GM18907 (cell line): ENCODE data around the gene RBM17.
"Not testable (repeated sequence)": the region's sequence is repeated elsewhere in the genome, so short reads cannot be mapped to it uniquely, and the experiment has no call there.

Experiments
- ATAC-seq: cut with Tn5 transposase; IDR thresholded peaks from one replicate; pipeline ENCODE4 v1.9.1; 2021; ENCODE audit warnings: mild to moderate bottlenecking, moderate library complexity; ENCODE audit not compliant: unreplicated experiment

The RBM17 gene

DNA sequence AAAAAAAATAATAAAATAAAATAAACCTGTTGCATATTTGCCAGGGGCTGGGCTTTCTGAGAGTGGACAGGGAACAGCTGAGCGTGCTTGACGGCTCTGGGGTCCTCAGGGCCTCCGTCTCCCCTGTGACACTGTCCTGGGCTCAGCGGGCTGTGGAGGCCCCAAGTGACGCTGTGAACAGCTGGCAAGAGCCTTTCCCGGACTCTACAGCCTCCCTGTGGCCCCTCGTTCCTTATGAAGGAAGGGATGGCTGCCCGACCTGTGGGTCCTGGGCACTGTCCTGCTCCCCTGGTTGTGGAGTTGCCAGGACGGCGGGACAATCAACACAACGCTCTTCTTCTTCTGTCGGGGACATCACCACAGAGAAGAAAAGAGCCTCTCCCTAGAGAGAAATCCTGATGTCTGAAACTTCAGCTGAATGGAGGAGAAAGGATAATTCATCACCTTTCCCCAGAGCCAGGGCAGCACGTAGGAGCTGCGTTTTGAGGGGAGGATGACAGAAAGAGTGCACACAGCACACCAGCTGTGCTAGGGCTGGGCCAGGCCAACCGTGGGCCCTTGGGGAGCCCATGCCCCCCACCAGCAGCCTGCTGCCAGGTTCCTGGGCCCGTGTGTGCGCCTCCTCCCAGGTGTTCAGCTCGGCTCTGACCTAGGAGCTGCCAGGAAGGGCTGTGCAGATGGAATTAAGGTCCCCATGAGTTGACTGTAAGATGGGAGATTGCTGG, 45.4 kb downstream of the RBM17 start:
- ATAC-seq: no peak

DNA sequence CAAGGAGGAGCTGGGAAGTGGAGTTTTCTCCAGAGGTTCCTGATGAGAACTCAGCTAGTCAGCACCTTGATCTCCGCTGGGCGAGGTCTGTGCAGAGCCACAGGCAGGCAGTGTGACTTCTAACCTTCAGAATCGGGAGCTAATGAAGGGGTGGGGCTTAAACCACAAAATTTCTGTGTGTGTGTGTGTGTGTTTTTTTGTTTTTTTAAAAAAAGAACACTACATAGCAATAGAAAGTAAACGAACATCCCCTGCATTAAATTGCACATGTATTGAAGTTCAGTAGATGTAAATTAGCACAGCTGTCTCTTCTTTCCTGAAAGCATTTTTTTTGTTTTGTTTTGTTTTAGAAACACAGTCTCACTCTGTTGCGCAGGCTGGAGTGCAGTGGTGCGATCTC, 46.2 kb downstream of the RBM17 start:
- ATAC-seq: peak; percentile 38

DNA sequence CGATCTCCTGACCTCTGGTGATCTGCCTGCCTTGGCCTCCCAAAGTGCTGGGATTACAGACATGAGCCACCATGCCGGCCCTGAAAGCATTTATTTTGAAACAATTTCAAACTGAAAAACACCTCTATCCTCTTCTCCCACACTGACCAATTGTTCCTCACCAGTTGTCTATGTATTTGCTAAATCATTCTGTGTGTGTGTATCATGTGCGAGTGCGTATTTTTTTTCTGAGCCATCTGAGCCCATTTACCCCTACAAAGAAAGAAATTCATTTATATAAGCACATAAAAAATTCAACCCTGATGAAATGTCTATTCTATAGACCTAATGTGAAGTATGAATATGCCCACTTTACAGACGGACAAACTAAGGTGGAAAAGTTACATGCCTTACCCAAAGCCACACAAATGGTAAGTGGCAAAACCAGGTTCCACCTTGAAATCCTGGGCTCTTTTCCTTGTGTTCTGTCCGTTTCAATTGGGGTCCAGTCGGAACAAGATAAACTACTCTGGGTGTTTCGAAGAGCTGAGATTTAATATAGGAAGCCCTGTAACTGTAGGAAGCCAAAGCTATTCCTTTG, 46.8 kb downstream of the RBM17 start:
- no peak for ATAC-seq

DNA sequence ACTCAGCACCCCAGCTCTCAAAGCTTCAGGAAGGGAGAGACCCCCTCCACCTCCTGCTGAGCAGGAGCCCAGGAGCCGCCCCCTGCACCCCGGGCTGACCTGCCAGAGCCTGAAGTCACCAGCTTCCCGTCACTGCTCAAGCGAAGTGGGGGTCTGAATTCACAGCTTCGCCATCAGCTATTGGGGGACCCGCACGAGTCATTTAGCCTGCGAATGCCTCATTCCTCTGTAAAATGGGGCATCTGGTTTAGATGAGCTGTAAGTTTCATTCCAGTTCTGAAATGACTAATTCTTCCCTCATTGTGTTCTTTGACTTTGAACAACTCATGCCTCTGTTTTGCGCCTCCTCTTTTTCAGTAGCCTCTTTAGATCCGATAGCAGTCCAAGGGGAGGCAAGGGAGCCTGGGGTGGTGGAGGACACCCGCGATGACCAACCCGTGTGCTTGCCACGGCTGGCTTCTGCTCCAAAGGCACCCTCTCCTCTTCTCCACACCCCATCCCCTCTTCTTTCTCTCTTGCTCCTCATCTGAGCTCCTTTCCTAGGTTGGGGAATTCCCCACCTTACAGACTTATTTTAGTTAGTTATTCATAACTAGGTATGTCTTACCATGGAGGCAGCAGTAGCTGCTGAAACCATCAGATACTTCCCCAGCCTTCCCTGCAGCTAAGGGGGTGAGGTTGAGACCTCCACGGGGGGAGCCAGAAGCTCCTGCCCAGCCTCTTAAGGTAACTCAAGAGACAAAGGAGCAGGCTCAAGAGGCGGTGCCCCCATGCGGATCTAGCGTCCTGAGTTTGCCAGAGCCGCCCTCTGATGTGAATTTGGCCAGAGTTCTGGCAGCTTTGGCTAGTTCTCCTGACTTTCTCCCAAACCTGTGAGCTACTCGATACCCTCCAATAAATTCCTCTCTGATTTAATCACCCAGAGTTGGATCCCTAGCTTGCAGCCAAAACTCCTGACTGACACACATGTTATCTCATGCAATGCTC, 47.7 kb downstream of the RBM17 start:
- peak; percentile 43 for ATAC-seq

DNA sequence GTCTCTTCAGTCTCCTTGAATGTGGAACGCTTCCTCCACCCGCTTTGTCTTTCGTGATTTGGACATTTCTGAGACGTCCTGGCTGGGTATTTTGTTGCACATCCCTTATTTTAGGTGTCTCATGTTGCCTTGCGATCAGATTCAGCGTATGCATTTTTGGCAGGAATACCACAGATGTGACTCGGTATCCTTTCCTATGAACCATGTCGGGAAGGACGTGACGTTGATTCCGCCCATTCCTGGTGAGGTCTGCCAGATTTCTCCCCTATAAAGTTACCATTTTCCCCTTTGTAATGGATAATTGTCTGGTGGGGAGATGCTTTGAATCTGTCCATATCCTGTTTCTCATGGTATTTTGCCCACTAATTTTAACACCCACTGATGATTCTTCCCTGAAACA, 49.6 kb downstream of the RBM17 start:
- ATAC-seq: no peak

DNA sequence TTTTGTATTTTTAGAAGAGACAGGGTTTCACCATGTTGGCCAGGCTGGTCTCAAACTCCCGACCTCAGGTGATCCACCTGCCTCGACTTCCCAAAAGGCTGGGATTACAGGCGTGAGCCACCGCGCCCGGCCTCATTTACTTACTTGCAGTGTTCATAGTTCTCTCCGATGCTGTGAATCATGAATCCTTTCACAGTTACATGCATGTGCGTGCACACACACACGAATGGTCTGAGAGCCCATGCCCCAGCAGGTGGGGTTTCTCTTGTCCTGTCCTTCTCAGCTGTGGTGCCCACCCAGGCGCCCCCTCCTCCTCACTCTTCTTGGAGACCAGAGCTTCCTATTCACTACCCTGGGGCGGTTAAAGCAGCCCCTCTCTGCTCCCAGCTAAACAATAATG, 50.6 kb downstream of the RBM17 start:
- ATAC-seq: no peak

DNA sequence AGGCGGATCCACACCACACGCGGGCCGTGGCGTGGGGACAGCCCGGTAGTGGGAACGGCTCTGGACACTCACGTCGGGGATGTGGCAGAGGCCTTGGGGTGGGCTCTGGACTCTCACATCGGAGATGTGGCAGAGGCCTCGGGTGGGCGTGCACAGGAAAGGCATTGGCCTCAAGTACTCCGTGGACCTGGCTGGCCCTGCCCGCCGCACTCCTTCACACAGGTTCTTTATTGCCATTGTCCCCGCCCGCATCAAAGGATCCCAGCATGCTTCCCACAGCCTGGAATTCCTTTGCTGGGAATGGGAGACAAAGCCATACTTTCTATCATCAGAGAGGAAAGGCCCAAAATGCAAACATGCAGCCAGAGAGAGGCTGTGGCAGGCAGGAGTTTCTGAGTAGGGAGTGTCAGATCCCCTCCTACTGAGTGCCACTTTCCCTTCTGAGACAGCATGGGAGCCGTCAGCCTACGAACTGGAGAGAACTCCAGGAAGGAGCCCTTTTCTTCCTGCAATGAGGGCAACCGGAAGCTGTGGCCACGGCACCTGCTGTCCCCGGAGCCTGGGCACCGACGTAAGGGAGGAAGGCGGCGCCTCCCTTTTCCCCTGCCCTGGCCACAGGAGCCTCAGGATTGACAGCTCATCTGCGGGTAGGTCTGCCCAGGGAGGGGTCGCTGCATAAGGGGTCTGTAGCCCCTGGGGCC, 51.5 kb downstream of the RBM17 start:
- no peak for ATAC-seq

DNA sequence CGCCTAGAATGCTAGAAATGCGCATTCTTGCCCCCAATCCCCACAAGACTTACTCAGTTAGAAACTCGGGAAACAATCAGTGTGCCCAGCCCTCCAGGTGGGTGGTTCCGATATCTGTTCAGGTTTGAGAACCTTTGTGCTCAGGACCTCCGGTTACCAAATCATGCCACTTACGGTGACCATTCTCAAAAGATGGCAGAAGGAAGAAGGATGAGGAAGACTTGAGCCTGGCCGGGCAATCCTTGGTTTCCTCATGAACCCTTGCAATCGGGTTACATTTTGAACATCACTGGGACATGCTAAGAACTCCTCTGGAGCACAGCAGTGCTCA, 52.1 kb downstream of the RBM17 start:
- ATAC-seq: peak; percentile 2

DNA sequence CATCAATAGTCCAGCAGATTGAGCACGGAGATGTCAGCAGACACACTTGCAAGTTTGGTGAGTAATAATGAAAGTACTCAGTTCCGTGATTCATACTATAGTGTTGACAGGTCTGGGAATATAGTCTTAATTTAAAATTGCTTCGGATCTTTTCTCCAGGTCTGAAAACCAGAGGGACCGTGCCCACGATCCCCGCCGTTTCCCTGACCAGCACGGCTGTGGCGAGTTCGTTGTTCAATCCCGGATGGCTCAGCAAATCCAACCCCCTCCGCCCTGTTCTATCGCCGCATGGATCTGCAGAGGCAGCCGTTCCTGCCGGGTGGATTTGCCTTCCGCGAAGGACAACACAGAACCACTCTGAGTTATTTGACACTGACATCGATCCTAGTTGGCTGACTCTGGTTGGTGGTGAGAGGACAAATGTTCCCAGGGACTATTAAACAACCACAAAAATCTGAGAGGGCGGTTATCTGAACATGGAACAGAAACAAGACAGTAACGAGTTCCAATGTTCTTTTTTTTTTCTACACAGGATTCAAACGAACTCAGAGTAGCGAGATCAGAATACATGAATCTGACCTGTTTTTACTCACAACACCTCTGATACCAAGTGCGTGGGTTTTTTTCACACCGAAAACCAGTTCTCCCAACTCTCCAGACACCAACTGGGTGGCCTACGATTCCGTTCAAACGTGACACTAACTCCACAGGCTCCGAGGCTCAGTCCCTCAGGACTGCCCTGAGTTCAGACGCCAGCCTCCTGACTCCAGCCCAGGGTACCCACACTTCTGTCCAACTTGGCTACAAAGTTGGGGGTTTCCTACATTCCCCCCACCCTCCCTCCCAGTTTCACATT, 52.7 kb downstream of the RBM17 start:
- ATAC-seq: peak; percentile 66

DNA sequence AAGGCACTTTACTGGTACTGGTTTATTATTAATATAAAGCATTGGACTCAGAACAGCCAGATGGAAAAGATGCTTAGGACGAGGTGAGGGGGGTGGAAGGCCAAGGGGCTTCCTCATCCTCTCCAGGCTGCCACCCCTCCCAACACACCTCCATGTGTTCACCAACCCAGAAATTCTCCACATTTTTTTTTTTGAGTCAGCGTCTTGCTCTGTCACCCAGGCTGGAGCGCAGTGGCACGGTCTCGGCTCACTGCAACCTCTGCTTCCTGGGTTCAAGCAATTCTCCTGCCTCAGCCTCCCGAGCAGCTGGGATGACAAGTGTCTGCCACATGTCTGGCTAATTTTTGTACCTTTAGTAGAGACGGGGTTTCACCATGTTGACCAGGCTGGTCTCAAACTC, 53.4 kb downstream of the RBM17 start:
- not testable (repeated sequence) for ATAC-seq

DNA sequence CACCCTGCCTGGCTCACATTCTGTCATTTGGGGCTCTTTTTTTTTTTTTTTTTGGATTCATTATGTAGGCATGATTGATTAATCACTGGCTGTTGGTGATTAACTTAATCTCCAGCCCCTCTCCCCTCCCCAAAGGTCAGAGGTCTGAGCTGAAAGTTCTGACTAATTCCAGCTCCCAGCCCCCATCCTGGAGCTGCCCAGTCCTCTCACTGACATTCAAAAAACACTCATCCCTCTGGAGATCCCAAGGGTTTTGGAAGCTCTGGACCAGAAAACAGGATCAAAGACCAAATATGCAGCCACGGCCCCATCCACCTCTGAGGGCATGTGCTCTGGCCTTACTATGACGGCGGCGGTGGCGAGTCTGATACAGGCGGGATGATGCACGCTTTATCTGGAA, 53.8 kb downstream of the RBM17 start:
- ATAC-seq: no peak

DNA sequence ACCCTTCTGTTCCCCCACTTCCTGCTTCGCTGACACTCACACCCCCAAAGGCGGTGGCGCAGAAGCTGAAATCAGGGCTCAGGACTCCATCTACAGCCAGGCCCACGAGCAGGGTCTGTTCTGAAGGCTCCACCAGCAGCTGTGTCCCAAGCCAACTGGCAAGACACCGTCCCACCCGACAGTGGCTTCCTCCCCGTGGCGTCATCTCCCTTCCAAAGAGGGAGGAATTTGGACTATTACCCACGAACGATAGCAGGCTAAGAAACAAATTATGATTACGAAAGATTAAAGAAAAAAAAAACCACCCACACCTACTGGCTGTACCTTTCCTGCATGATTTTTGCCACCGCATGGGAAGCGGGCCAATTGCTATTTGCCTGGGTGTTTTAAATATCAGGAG, 54.3 kb downstream of the RBM17 start:
- ATAC-seq: no peak

DNA sequence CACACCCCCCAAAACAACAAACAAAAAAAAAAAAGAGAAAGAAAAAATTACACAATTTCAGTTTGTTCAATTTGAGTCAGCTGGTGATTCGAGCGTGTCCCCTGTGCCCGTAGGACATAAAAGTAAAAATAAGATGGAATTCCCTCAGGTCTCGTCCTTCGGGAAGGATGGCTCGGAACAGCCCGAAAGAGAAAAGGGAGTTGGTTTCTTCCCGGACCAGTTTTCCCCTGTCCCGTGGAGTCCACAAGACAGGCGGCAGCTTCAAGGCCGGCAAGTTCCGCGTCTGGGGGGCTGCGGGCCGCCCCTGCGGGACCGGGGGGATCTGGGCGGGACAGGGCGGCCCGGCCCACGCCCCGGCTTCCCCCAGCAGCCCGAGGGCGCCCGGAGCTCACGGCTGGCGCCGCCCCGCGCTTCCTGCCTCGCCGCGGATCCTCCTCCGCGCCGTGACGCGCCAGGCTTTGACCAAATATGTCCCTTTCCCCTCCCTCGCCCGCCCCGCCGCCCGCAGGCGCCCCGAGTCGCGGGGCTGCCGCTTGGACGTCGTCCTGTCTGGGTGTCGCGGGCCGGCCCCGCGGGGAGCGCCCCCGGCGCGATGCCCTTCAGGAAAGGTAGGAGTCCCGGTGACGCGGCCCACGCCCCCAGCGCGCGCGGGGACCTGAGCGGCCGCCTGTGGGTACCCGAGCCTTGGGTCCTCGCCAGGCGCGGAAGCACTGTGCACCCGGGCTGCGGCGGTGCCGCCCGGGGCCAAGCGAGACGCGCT, 55.8 kb downstream of the RBM17 start:
- ATAC-seq: peak; percentile 72

DNA sequence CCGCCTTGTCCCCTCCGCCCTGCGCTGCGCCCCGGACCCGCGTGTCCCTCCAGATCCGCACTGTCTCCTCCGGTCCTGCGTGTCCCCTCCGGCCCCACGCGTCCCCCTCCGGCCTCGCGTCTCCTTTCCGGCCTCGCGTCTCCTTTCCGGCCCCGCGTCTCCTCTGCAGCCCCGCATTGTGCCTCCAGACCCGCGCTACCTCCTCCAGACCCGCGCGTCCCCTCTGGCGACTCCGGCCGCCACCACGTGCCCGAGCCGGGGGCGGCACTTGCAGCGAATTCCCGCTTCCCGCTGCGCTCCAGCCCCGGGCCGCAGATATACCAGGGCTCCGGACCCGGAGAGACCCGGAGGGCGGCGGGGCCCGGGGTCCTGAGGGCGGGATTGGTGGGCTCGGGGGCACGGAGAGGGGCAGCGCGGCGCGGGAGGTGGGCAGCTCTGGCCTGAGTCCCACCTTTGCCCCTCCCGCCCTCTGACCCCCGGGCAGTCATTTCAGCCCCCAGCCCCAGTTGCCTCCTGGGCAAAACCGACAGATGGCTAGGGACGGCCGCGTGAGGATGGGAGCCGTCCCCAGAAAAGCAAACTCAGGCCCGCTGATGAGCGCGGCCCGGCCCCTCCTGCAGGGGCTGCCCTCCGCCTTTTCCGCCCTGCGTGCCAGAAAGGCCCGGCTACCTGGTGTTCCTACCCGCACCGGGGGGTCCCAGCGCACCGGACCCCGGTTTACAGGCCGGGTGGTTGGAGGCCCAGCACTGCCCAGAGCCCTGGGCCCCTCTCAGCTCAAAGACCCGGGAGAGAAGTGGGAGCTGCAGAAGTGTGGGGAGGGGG, 56.5 kb downstream of the RBM17 start:
- ATAC-seq: peak; percentile 1

DNA sequence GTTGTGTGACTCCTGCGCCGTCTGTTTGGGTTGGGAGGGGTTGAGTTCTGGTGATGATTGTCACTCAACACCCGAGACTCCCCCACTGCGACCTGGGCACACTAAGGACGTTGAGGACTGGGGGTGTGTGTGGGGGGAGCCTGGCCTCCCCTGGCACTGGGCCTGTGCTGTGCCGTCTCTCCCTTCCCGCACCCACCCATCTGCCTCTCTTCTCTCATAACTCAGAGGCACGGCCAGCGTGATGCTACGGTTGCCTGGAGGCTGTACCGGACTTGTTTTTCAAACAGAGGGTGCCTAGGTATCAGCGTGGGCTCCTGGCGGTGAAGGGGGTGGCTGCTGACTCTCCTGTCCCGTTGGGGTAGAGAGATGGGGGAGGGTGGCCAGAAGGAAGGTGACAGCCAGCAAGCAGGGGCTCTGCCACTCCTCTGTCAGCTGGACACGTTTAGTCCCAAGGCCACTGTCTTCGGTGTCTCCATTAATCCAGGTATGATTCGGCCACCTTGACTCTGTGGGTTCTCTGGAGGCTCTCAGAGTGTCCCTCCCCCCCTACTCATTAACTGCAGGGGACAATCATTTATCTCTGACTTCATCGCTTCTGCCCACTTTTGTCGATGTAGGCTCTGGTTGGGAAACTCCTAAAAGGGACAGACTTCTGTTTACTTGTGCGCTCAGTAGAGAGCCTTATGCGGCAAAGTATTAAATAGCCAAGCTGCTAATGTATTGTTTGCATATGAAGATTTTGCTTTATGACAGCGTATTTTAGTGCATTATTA, 57.4 kb downstream of the RBM17 start:
- no peak for ATAC-seq

DNA sequence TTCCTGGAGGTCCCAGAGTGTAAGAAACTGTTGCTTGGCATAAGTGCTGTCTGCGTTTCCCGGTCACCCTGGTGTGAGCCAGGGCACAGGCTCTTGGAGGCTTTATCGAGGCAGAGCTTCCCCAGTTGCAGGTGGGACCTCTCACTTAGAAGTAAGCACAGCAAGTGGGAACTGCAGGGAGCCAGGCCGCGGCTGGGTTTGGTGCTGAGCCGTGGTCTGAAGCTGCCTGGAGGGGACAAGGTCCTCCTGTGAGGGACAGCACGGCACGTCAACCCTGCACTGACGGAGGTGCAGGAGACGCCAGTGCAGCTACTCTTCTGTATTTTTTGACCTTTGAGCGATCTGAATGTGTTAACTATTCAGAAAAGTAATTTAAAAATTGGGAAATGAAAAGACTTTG, 58.1 kb downstream of the RBM17 start:
- ATAC-seq: no peak

DNA sequence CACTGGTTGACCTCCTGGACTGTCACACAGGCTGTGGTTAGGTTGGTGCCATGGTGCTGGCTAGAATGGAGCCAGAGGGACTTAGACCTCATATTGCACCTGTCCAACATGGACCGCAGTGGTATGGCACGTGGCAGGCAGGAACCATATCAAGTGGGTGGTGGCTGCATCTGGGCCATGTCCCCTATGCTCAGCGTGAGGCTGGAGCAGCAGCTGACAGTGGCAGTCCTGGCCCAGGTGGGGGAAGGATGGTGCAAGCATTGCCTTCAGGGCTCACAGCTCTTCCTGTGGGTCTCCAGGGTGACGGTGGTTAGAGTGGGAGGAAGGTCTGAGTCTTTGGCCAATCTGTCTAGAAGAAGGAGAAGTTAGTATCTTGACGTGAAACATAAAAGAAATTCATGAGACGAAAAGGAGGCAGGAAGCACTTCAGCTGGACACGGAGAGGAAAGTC, 59.4 kb downstream of the RBM17 start:
- ATAC-seq: no peak

DNA sequence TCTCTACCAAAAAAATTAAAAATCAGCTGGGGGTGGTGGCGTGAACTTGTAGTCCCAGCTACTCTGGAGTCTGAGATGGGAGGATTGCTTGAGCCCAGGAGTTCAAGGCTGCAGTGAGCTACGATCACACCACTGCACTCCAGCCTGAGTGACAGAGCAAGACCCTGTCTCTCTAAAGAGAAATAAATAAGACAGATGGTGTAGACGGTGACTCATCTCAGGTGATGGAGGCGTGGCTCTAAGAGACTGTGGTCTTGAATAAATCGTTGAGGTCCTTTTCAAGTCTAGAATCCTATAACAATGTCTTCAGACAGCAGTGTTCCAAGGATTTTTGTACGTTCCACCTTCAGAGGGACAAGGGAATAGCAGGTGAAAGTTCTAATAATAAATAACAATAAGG, 60.1 kb downstream of the RBM17 start:
- no peak for ATAC-seq
